Measurements from ENCODE around the gene SAFB.
A peak's percentile ranks its signal among the peaks of the same experiment; 100 is the strongest.

The SAFB gene

GRCh38 chr19:5666921-5667610, 44.2 kb downstream of the SAFB start:
- DNase-seq (ENCODE audit: low spot score): no peak

- no peak for DNase-seq (ENCODE audit: low spot score)
Observed at GRCh38 chr19:5667751-5668271, 44.9 kb downstream of the SAFB start.

- no peak for DNase-seq (ENCODE audit: low spot score)
Observed at GRCh38 chr19:5669212-5669611, 46.3 kb downstream of the SAFB start.

DNA sequence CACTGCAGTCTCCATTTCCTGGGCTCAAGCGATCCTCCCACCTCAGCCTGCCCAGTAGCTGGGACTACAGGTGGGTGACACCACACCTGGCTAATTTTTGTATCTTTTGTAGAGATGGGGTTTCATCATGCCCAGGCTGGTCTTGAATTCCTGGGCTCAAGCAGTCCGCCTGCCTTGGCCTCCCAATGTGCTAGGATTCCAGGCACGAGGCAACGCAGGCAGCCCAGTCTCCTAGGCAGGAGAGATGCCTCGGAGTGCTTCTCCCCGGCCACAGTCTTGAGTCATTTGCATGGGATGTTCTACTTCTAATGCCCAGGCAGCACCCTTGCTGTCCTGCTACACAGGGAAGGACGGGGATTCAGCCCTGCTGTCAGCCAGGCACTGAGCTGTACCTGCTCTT, 48.7 kb downstream of the SAFB start:
- no peak for DNase-seq (ENCODE audit: low spot score)

DNA sequence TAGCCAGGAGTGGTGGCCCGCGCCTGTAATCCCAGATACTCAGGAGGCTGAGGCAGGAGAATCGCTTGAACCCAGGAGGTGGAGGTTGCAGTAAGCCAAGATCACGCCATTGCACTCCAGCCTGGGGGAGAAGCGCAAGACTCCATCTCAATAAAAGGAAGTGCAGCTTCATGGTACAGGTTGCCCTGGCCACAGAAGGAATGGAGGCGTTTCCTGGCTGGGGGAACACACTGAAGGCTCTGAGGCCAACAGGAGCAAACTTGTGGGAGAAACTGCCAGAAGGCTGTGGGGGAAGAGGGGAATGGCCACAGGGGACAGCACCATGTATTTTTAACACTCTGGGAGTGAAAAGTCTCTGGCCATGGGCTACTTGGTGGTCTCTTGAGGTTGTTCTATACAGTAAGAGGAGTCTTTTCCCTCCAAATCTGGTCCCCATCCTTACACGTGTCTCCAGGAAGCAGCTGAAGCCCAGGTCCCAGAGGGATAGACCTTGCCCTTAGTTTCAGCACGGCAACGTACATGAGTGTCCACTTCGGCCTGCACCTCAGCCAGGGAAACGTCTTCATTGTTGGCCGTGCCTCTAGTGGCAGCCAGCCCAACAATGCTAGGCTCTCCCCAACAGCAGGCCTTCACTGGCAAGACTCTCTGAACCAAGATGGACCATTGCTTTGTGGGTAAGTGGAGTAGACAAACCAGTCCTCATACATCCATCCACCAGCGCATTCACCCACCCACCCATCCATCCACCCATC, 50.0 kb downstream of the SAFB start:
- DNase-seq (ENCODE audit: low spot score): no peak

DNA sequence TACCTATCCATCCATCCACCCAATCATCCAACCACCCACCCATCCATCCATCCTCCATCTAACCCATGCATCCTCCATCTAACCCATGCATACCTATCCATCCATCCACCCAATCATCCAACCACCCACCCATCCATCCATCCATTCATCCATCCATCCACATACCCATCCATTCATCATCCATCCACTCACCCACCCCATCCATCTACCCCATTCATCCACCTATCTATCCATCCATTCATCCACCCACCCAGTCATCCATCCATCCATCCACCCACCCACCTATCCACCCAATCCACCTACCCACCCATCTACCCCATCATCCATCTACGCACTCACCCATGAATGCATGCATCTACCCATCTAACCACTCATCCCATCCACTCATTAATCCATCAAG, 50.9 kb downstream of the SAFB start:
- no peak for DNase-seq (ENCODE audit: low spot score)

DNA sequence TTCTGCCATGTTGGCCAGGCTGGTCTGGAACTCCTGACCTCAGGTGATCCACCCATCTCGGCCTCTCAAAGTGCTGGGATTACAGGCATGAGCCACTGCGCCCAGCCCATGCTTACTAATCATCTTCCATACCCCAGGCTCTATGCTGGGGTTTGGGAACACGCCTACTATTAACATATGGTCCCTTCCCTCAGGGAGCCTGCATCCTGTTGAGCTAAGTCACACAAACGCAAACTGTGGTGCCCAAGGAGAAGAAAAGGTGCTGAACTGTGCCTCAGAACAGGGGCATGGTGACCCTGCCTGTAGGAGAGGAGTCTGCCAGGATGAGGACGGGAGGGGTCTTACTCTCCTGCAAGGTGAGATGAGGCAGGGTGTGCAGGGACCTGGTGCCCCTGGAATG, 51.8 kb downstream of the SAFB start:
- no peak for DNase-seq (ENCODE audit: low spot score)

- DNase-seq (ENCODE audit: low spot score): no peak
Observed at GRCh38 chr19:5676105-5676771, 53.4 kb downstream of the SAFB start.

DNA sequence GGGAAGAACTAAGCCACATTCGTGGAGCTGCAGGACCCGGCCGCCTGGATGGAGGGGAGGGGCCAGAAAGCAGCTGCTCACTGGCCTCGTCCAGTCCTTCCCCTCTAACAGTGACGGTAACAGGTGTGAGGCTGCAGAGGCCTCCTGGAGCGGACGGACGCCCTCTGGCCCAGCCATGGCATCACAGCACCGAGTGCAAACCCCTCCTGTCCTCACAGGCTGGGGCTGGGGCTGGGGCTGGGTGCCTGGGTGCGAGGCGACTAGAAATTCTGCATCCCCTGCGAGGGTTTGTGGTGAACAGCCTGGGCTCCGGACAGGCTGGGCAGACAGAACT, 53.9 kb downstream of the SAFB start:
- DNase-seq (ENCODE audit: low spot score): no peak

DNA sequence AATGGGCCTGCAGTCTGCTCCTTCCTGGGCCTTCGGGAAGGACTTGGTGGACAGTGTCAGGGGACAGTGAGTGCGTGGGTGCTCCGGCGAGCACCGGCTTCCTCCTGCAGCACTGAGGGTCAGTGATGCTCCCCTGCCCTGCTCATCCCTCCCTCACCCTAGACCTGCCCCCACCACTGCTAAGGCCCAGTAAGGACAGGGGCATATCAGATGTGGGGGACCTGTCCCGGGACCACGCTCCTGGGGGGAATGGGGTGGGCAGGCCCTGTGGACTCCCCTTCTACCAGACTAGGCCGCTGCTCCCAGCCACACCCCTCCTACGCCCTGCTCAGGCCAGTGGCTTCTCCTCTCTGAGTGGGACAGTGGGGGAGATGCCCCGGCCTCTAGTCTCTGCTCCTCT, 54.3 kb downstream of the SAFB start:
- no peak for DNase-seq (ENCODE audit: low spot score)

- DNase-seq (ENCODE audit: low spot score): no peak
Observed at GRCh38 chr19:5677580-5677979, 54.7 kb downstream of the SAFB start.

DNA sequence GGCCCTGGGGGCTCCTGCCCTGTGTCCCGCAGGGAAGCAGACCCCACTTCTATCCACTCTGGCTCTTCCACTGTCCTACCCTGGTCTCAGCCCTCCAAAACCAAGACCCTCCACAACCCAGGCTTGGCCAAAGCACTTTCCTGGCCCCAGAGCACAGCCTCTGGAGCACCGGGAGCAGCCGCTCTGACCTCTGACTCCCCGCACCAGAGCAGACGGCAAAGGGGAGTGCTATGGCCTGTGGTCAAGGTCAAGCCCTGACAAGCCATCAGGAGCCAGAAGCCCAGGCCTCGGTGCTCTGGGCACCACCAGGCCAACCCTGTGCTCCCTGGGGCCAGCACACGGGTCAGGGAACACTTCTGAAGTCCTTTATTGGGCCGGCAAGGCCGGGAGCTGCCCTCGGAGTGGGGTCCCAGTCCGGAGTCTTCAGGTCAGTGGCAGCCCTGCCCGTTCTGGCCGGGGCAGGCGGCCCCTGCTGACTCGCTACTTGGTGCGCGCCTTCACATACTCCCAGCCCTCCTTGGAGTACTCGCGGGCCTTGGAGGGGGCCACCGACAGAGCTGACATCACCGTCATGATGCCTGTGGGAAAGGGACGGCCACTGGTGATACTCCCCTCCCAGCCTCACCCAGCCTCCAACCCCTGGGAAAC, 55.3 kb downstream of the SAFB start:
- no peak for DNase-seq (ENCODE audit: low spot score)

GRCh38 chr19:5679289-5680083, 56.6 kb downstream of the SAFB start:
- DNase-seq (ENCODE audit: low spot score): no peak

- peak; percentile 55 for DNase-seq (ENCODE audit: low spot score)
Observed at GRCh38 chr19:5680084-5680436, 57.2 kb downstream of the SAFB start.

GRCh38 chr19:5680437-5681368, 57.8 kb downstream of the SAFB start, which contains the start of the genes HSD11B1L and MICOS13:
Gene HSD11B1L, plus strand, starts transcription at chr19:5681027. Its CDS starts 3,806 bp downstream, at chr19:5684833.
Gene MICOS13, minus strand, starts transcription at chr19:5680516. Its CDS starts 30 bp downstream, at chr19:5680486.
- peak; percentile 97 for DNase-seq (ENCODE audit: low spot score)

GRCh38 chr19:5681391-5682106, 58.7 kb downstream of the SAFB start:
- DNase-seq (ENCODE audit: low spot score): no peak

GRCh38 chr19:5682107-5682482, 59.2 kb downstream of the SAFB start:
- DNase-seq (ENCODE audit: low spot score): no peak

- DNase-seq (ENCODE audit: low spot score): no peak
Observed at GRCh38 chr19:5683177-5683886, 60.4 kb downstream of the SAFB start.
